H9 (cell line): ENCODE results near the gene ZNF133. TPM values are rescaled to one million over a fixed set of nuclear protein-coding genes. Genes with fewer than 3 reads are reported as not detected.

Experiments used
- DNase-seq: peaks from one replicate; pipeline ENCODE4 v3.0.0-alpha.2; 2017
- H2AFZ ChIP-seq: one replicate; pipeline ENCODE4 v1.6.1; 2013; ENCODE audit warnings: mild to moderate bottlenecking, low read length, control low read depth, moderate library complexity
- H2AK5ac ChIP-seq: 2 replicates; pipeline ENCODE4 v1.6.1; 2013; ENCODE audit warnings: low read length, control low read depth, mixed read lengths; ENCODE audit not compliant: insufficient read length
- H2BK120ac ChIP-seq: one replicate; pipeline ENCODE4 v1.6.1; 2013; ENCODE audit warnings: low read depth, mild to moderate bottlenecking, low read length, control low read depth, inconsistent platforms; ENCODE audit not compliant: poor library complexity, severe bottlenecking
- H2BK12ac ChIP-seq: 2 replicates; pipeline ENCODE4 v1.6.1; 2013; ENCODE audit warnings: low read length, control low read depth, mixed read lengths, low read depth; ENCODE audit not compliant: insufficient read length
- H2BK15ac ChIP-seq: 2 replicates; pipeline ENCODE4 v1.6.1; 2013; ENCODE audit warnings: low read depth, low read length, control low read depth
- H2BK20ac ChIP-seq: one replicate; pipeline ENCODE4 v1.6.1; 2013; ENCODE audit warnings: low read depth, mild to moderate bottlenecking, low read length, control low read depth, inconsistent platforms; ENCODE audit not compliant: poor library complexity, severe bottlenecking
- H2BK5ac ChIP-seq: 2 replicates; pipeline ENCODE4 v1.6.1; 2013; ENCODE audit warnings: low read length, control low read depth, mixed read lengths; ENCODE audit not compliant: insufficient read length
- H3K14ac ChIP-seq: 2 replicates; pipeline ENCODE4 v1.6.1; 2013; ENCODE audit warnings: low read length, control low read depth; ENCODE audit not compliant: insufficient read depth
- H3K18ac ChIP-seq: 2 replicates; pipeline ENCODE4 v1.6.1; 2013; ENCODE audit warnings: low read depth, mild to moderate bottlenecking, mixed read lengths, low read length, control low read depth; ENCODE audit not compliant: insufficient read length
- H3K23ac ChIP-seq: 2 replicates; pipeline ENCODE4 v1.6.1; 2013; ENCODE audit warnings: low read length, control low read depth, mixed read lengths, low read depth; ENCODE audit not compliant: insufficient read length
- H3K23me2 ChIP-seq: 2 replicates; pipeline ENCODE4 v1.6.1; 2013; ENCODE audit warnings: low read depth, mild to moderate bottlenecking, mixed read lengths, low read length, control low read depth; ENCODE audit not compliant: insufficient read length, poor library complexity, severe bottlenecking
- H3K27ac ChIP-seq: 2 replicates; pipeline ENCODE4 v1.5.1; 2013; ENCODE audit warnings: low read length, control low read depth, mixed read lengths, low read depth; ENCODE audit not compliant: insufficient read length
- H3K27me3 ChIP-seq: 2 replicates; pipeline ENCODE4 v1.6.1; 2013; ENCODE audit warnings: low read length, control low read depth, inconsistent platforms; ENCODE audit not compliant: insufficient read depth
- H3K4ac ChIP-seq: 2 replicates; pipeline ENCODE4 v1.6.1; 2013; ENCODE audit warnings: low read depth, mild to moderate bottlenecking, control low read depth, inconsistent platforms, low read length, moderate library complexity
- H3K4me1 ChIP-seq: 2 replicates; pipeline ENCODE4 v1.6.1; 2013; ENCODE audit warnings: low read length, control low read depth, inconsistent platforms; ENCODE audit not compliant: insufficient read depth
- H3K4me2 ChIP-seq: 2 replicates; pipeline ENCODE4 v1.6.1; 2013; ENCODE audit warnings: low read length, control low read depth, mixed read lengths; ENCODE audit not compliant: insufficient read length, insufficient read depth
- H3K56ac ChIP-seq: 2 replicates; pipeline ENCODE4 v1.6.1; 2013; ENCODE audit warnings: low read depth, mild to moderate bottlenecking, mixed read lengths, low read length, control low read depth; ENCODE audit not compliant: insufficient read length
- H3K79me1 ChIP-seq: 2 replicates; pipeline ENCODE4 v1.6.1; 2013; ENCODE audit warnings: low read depth, mild to moderate bottlenecking, moderate library complexity, low read length, control low read depth, inconsistent platforms; ENCODE audit not compliant: insufficient read depth, poor library complexity, severe bottlenecking
- H3K79me2 ChIP-seq: 2 replicates; pipeline ENCODE4 v1.6.1; 2013; ENCODE audit warnings: low read length, control low read depth, inconsistent platforms; ENCODE audit not compliant: insufficient read depth
- H3K9ac ChIP-seq: 2 replicates; pipeline ENCODE4 v1.6.1; 2013; ENCODE audit warnings: low read length, control low read depth, mixed read lengths; ENCODE audit not compliant: insufficient read length; ENCODE audit errors: extremely low read depth
- H3K9me3 ChIP-seq: one replicate; pipeline ENCODE4 v1.6.1; 2013; ENCODE audit warnings: low read depth, low read length, inconsistent platforms; ENCODE audit not compliant: control insufficient read depth
- H3T11ph ChIP-seq: one replicate; pipeline ENCODE4 v1.6.1; 2013; ENCODE audit warnings: mild to moderate bottlenecking, low read length, control low read depth, inconsistent platforms
- H4K20me1 ChIP-seq: one replicate; pipeline ENCODE4 v1.6.1; 2013; ENCODE audit not compliant: control insufficient read depth, insufficient read length, insufficient read depth
- H4K5ac ChIP-seq: 2 replicates; pipeline ENCODE4 v1.6.1; 2013; ENCODE audit warnings: low read depth, mild to moderate bottlenecking, mixed read lengths, low read length, control low read depth; ENCODE audit not compliant: insufficient read length
- H4K8ac ChIP-seq: replicated peaks from 2 replicates; pipeline ENCODE4 v1.6.1; 2013; ENCODE audit warnings: low read length, control low read depth, mixed read lengths, low read depth; ENCODE audit not compliant: insufficient read length
- H4K91ac ChIP-seq: 2 replicates; pipeline ENCODE4 v1.6.1; 2013; ENCODE audit warnings: low read depth, mild to moderate bottlenecking, moderate library complexity, mixed read lengths, low read length, control low read depth; ENCODE audit not compliant: insufficient read length
- H3K27ac Mint-ChIP-seq, 3 experiments: 2 replicates in 2 of 3; 3 replicates in 1 of 3; pipeline ENCODE4 v1.8.0; 2020 to 2021; ENCODE audit warnings: mixed read lengths in 3 of 3, mild to moderate bottlenecking in 1 of 3, moderate library complexity in 1 of 3
- H3K27me3 Mint-ChIP-seq: 2 replicates; pipeline ENCODE4 v1.8.0; 2021; ENCODE audit warnings: low read depth, mild to moderate bottlenecking, moderate library complexity, mixed read lengths
- H3K36me3 Mint-ChIP-seq, 3 experiments: 2 replicates in 2 of 3; 3 replicates in 1 of 3; pipeline ENCODE4 v1.8.0; 2020 to 2021; ENCODE audit warnings: low read depth in 3 of 3, mixed read lengths in 3 of 3; ENCODE audit not compliant: insufficient read depth in 1 of 3
- H3K4me1 Mint-ChIP-seq, 2 experiments: 2 replicates each; pipeline ENCODE4 v1.8.0; 2020; ENCODE audit warnings: mixed read lengths in 2 of 2
- H3K4me3 Mint-ChIP-seq, 2 experiments: 2 replicates in 1 of 2; 3 replicates in 1 of 2; pipeline ENCODE4 v1.8.0; 2020 to 2021; ENCODE audit warnings: mild to moderate bottlenecking in 2 of 2, mixed read lengths in 2 of 2, moderate library complexity in 1 of 2
- H3K9me3 Mint-ChIP-seq, 2 experiments: 2 replicates in 1 of 2; 3 replicates in 1 of 2; pipeline ENCODE4 v1.8.0; 2020; ENCODE audit warnings: mild to moderate bottlenecking in 2 of 2, mixed read lengths in 2 of 2, moderate library complexity in 1 of 2
- CTCF ChIP-seq: fragments of 200-600 bp; sonication (generic); conservative IDR thresholded peaks from 3 replicates; pipeline ENCODE4 v1.8.0; 2021; ENCODE audit warnings: antibody characterized with exemption, mild to moderate bottlenecking
- WGBS: extraction: QIAGEN DNeasy Blood & Tissue Kit; methylation state at CpG from one replicate; pipeline ENCODE4 v1.1.7; 2013; ENCODE audit warnings: missing lambda C conversion rate, low lambda C conversion rate, mixed read lengths; ENCODE audit not compliant: insufficient read length; ENCODE audit errors: extremely low coverage; 5-methylcytosine and 5-hydroxymethylcytosine counted together
- total RNA-seq: library from RNA; stranded (reverse); gene quantifications from 2 replicates; pipeline ENCODE4 v1.2.1, GENCODE V29; 2021

Gene ZNF133
- total RNA-seq, 1 experiment from 2014 or later, result 11.0 TPM

- no peaks in the 10 kb centered on the region for H3K27me3 ChIP-seq
- H3K23me2 ChIP-seq, result no peaks in the 10 kb centered on the region
- no peak for TF ChIP-seq CTCF
- H3K18ac ChIP-seq, result no peak overlapping the region
- H4K91ac ChIP-seq, result no peak overlapping the region
- no peak overlapping the region for H4K8ac ChIP-seq
- no peak overlapping the region for H2BK120ac ChIP-seq
- H3K4me1 ChIP-seq, result no peaks in the 10 kb centered on the region; the same call in 1 of the 2 replicates
- H3K9me3 ChIP-seq, result no peaks in the 10 kb centered on the region
- no CpG with 5 or more reads among the region's 4 CpGs for WGBS
- no peak overlapping the region for H2AFZ ChIP-seq
- H2BK5ac ChIP-seq, result no peak overlapping the region
- H3K23ac ChIP-seq, result no peak overlapping the region
- H3K14ac ChIP-seq, result no peak overlapping the region
- no peaks in the 10 kb centered on the region for H3K79me2 ChIP-seq
- Mint-ChIP-seq H3K4me3 (no peak overlapping the region), H3K27me3 (peaks cover 10% of the 10 kb centered on the region), H3K9me3 (no peaks in the 10 kb centered on the region), H3K27ac (no peak overlapping the region), H3K4me1 (peaks cover 8 to 15% of the 10 kb centered on the region in 2 experiments), H3K36me3 (no peaks in the 10 kb centered on the region)
- no peak overlapping the region for H2BK12ac ChIP-seq
- no peak overlapping the region for H3K4me2 ChIP-seq
- no peak overlapping the region for H2BK20ac ChIP-seq
- H4K20me1 ChIP-seq, result no peaks in the 10 kb centered on the region
- no peak overlapping the region for H3K4ac ChIP-seq
- no peak overlapping the region for H4K5ac ChIP-seq
- H3K79me1 ChIP-seq, result no peaks in the 10 kb centered on the region
- H3K9ac ChIP-seq, result no peak overlapping the region
- H2BK15ac ChIP-seq, result no peak overlapping the region
- no peak overlapping the region for H3T11ph ChIP-seq
- H3K27ac ChIP-seq, result no peak overlapping the region
- H3K56ac ChIP-seq, result no peak overlapping the region
- no peak for DNase-seq
- no peak overlapping the region for H2AK5ac ChIP-seq
Observed at GRCh38 chr20:18265441-18265840, 22.9 kb upstream of the ZNF133 start.
